Neural cell (in vitro differentiated cells): ENCODE data around the gene RNASE13. TPM values are rescaled to one million over a fixed set of nuclear protein-coding genes. Genes with fewer than 3 reads are reported as not detected.

Source experiments
- H2AFZ ChIP-seq: fragments of 200-600, 300-800 bp; sonication (generic), shearing (Covaris generic); 2 replicates; pipeline ENCODE4 v1.6.0; 2014; ENCODE audit warnings: low read depth, mild to moderate bottlenecking, antibody characterized with exemption, low read length, moderate library complexity
- H3F3A ChIP-seq: fragments of 200-600 bp; shearing (Covaris generic); 2 replicates; pipeline ENCODE4 v1.6.1; 2016; ENCODE audit warnings: mild to moderate bottlenecking, moderate library complexity, mixed read lengths, antibody characterized with exemption, low read length; ENCODE audit not compliant: insufficient read depth, poor library complexity, severe bottlenecking
- H3K27ac ChIP-seq: fragments of 200-600, 300-800 bp; sonication (generic), shearing (Covaris generic); 2 replicates; pipeline ENCODE4 v1.5.1; 2014; ENCODE audit warnings: mild to moderate bottlenecking, low read length, moderate library complexity
- H3K27me3 ChIP-seq: fragments of 300-800, 200-600 bp; sonication (generic), shearing (Covaris generic); 2 replicates; pipeline ENCODE4 v1.6.0; 2014; ENCODE audit warnings: mild to moderate bottlenecking, low read depth, low read length, moderate library complexity; ENCODE audit not compliant: insufficient read depth
- H3K36me3 ChIP-seq: fragments of 300-800, 200-600 bp; sonication (generic), shearing (Covaris generic); 2 replicates; pipeline ENCODE4 v1.5.1; 2014; ENCODE audit warnings: mild to moderate bottlenecking, antibody characterized with exemption, low read length, moderate library complexity; ENCODE audit not compliant: insufficient read depth
- H3K4me2 ChIP-seq: fragments of 300-800, 200-600 bp; sonication (generic), shearing (Covaris generic); 2 replicates; pipeline ENCODE4 v1.6.0; 2014; ENCODE audit warnings: mild to moderate bottlenecking, low read length
- H3K4me3 ChIP-seq: fragments of 300-800, 200-600 bp; sonication (generic), shearing (Covaris generic); 2 replicates; pipeline ENCODE4 v1.5.1; 2014; ENCODE audit warnings: mild to moderate bottlenecking, low read length, moderate library complexity
- H3K79me2 ChIP-seq: fragments of 200-600 bp; shearing (Covaris generic); replicated peaks from 2 replicates; pipeline ENCODE4 v1.6.0; 2014; ENCODE audit warnings: mild to moderate bottlenecking, low read length, moderate library complexity; ENCODE audit not compliant: insufficient read depth
- H3K9ac ChIP-seq: fragments of 300-800, 200-600 bp; sonication (generic), shearing (Covaris generic); 2 replicates; pipeline ENCODE4 v1.6.1; 2016; ENCODE audit warnings: mild to moderate bottlenecking, low read length, mixed read lengths
- H3K9me2 ChIP-seq: fragments of 200-600 bp; shearing (Covaris generic); 2 replicates; pipeline ENCODE4 v1.6.1; 2016; ENCODE audit warnings: mild to moderate bottlenecking, low read length, mixed read lengths; ENCODE audit not compliant: insufficient read depth
- H3K9me3 ChIP-seq: fragments of 200-600, 300-800 bp; sonication (generic), shearing (Covaris generic); 2 replicates; pipeline ENCODE4 v1.6.1; 2016; ENCODE audit warnings: mild to moderate bottlenecking, mixed run types, low read length, moderate library complexity, mixed read lengths
- H4K20me1 ChIP-seq: fragments of 200-600 bp; shearing (Covaris generic); 2 replicates; pipeline ENCODE4 v1.6.1; 2016; ENCODE audit warnings: mild to moderate bottlenecking, mixed run types; ENCODE audit not compliant: insufficient read depth
- EP300 ChIP-seq: fragments of 450-650 bp; conservative IDR thresholded peaks from 2 replicates; pipeline ENCODE4 v1.6.1; 2014; ENCODE audit warnings: antibody characterized with exemption, mild to moderate bottlenecking, moderate library complexity; ENCODE audit not compliant: poor library complexity, severe bottlenecking
- EZH2 ChIP-seq: fragments of 200-600, 300-800 bp; shearing (Covaris generic), sonication (generic); IDR thresholded peaks from 2 replicates; pipeline ENCODE4 v1.6.1; 2014; ENCODE audit warnings: antibody characterized with exemption, low read length, borderline replicate concordance, mild to moderate bottlenecking; ENCODE audit not compliant: insufficient read depth, poor library complexity, severe bottlenecking
- MXI1 ChIP-seq: fragments of 450-650 bp; conservative IDR thresholded peaks from 2 replicates; pipeline ENCODE4 v1.6.1; 2014; ENCODE audit warnings: antibody characterized with exemption, mild to moderate bottlenecking; ENCODE audit not compliant: poor library complexity, severe bottlenecking
- POLR2AphosphoS5 ChIP-seq: IDR thresholded peaks from 2 replicates; pipeline ENCODE4 v1.6.1; 2012
- RAD21 ChIP-seq: fragments of 450-650 bp; conservative IDR thresholded peaks from 2 replicates; pipeline ENCODE4 v1.6.1; 2014; ENCODE audit warnings: antibody characterized with exemption, mild to moderate bottlenecking, moderate library complexity
- SMC3 ChIP-seq: fragments of 450-650 bp; conservative IDR thresholded peaks from 2 replicates; pipeline ENCODE4 v1.6.1; 2014; ENCODE audit warnings: antibody characterized with exemption, mild to moderate bottlenecking, moderate library complexity; ENCODE audit not compliant: poor library complexity
- TAF1 ChIP-seq: IDR thresholded peaks from 2 replicates; pipeline ENCODE4 v1.6.1; 2012; ENCODE audit warnings: low read depth
- polyA plus RNA-seq: library from polyadenylated mRNA; depleted of rRNA; stranded (reverse); fragments of >200 nt; gene quantifications from 2 replicates; pipeline ENCODE4 v1.2.3, GENCODE V29; 2014
- TF ChIP-seq, protein P1 (sequence below): fragments of 450-650 bp; IDR thresholded peaks from 2 replicates; pipeline ENCODE4 v1.5.1; 2014; ENCODE audit warnings: antibody characterized with exemption, mild to moderate bottlenecking, moderate library complexity; ENCODE audit not compliant: poor library complexity, severe bottlenecking
- TF ChIP-seq, protein P2 (sequence below): IDR thresholded peaks from 2 replicates; pipeline ENCODE4 v1.6.1; 2012; ENCODE audit warnings: borderline replicate concordance

RNASE13 gene
- polyA plus RNA-seq, 1 donor from 2014 or later, result not detected

DNA sequence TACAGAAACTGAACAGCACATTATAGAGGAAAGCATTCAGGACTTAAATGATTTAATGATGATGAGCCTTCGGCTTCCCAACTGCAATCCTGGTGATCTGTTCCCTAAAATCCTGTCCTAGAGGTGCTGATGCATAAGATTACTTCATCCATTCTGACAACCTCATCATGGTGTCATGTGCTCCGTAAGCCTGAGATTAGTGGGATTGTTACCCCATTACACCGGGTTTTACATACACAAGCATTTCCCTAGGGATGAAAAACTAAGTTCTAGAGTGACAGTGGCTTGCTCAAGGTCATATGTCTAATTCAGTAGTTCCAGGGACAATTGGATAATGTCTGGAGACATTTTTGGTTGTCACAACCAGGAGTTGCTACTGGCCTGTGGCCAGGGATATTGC lies 2.5 kb upstream of the RNASE13 start:
- no peaks in the 10 kb centered on the region for H3K79me2 ChIP-seq
- no peak overlapping the region for H3K9ac ChIP-seq
- H2AFZ ChIP-seq, result no peak overlapping the region
- H3K36me3 ChIP-seq, result no peaks in the 10 kb centered on the region
- H3K27ac ChIP-seq, result no peak overlapping the region
- no peak overlapping the region for H3K4me2 ChIP-seq
- H3K4me3 ChIP-seq, result no peak overlapping the region
- TF ChIP-seq, protein P1, sequence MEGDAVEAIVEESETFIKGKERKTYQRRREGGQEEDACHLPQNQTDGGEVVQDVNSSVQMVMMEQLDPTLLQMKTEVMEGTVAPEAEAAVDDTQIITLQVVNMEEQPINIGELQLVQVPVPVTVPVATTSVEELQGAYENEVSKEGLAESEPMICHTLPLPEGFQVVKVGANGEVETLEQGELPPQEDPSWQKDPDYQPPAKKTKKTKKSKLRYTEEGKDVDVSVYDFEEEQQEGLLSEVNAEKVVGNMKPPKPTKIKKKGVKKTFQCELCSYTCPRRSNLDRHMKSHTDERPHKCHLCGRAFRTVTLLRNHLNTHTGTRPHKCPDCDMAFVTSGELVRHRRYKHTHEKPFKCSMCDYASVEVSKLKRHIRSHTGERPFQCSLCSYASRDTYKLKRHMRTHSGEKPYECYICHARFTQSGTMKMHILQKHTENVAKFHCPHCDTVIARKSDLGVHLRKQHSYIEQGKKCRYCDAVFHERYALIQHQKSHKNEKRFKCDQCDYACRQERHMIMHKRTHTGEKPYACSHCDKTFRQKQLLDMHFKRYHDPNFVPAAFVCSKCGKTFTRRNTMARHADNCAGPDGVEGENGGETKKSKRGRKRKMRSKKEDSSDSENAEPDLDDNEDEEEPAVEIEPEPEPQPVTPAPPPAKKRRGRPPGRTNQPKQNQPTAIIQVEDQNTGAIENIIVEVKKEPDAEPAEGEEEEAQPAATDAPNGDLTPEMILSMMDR, result no peak
- TF ChIP-seq, protein P2, sequence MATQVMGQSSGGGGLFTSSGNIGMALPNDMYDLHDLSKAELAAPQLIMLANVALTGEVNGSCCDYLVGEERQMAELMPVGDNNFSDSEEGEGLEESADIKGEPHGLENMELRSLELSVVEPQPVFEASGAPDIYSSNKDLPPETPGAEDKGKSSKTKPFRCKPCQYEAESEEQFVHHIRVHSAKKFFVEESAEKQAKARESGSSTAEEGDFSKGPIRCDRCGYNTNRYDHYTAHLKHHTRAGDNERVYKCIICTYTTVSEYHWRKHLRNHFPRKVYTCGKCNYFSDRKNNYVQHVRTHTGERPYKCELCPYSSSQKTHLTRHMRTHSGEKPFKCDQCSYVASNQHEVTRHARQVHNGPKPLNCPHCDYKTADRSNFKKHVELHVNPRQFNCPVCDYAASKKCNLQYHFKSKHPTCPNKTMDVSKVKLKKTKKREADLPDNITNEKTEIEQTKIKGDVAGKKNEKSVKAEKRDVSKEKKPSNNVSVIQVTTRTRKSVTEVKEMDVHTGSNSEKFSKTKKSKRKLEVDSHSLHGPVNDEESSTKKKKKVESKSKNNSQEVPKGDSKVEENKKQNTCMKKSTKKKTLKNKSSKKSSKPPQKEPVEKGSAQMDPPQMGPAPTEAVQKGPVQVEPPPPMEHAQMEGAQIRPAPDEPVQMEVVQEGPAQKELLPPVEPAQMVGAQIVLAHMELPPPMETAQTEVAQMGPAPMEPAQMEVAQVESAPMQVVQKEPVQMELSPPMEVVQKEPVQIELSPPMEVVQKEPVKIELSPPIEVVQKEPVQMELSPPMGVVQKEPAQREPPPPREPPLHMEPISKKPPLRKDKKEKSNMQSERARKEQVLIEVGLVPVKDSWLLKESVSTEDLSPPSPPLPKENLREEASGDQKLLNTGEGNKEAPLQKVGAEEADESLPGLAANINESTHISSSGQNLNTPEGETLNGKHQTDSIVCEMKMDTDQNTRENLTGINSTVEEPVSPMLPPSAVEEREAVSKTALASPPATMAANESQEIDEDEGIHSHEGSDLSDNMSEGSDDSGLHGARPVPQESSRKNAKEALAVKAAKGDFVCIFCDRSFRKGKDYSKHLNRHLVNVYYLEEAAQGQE, result no peak
- no peak for TF ChIP-seq SMC3
- TF ChIP-seq EZH2, result no peak
- no peak for TF ChIP-seq POLR2AphosphoS5
- no peak for TF ChIP-seq TAF1
- no peak for TF ChIP-seq MXI1
- no peak for TF ChIP-seq EP300
- TF ChIP-seq RAD21, result no peak
- no peaks in the 10 kb centered on the region for H3K27me3 ChIP-seq
- H4K20me1 ChIP-seq, result no peaks in the 10 kb centered on the region
- H3K9me3 ChIP-seq, result no peaks in the 10 kb centered on the region
- no peaks in the 10 kb centered on the region for H3K9me2 ChIP-seq
- no peaks in the 10 kb centered on the region for H3F3A ChIP-seq

DNA sequence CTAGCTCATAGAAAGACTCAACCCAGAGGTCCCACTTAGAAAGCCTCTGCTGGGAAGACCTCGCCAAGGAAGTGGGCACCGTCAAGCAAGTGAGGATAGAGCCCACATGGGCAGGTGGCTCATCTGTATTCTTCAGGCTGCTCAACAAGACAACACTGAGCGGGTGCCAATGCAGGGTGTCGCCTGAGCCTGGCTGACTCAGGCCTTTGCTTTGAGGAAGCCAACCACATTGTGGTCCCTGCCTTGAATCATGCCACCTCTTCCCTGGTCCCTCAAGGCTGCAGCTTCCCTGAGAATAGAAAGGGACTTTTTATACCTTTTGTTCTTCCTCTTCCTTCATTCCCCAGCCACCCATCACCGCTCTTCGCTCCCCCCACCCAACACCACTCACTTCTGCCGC lies 2.1 kb upstream of the RNASE13 start:
- H3K79me2 ChIP-seq, result no peaks in the 10 kb centered on the region
- no peak overlapping the region for H3K9ac ChIP-seq
- no peaks in the 10 kb centered on the region for H3F3A ChIP-seq
- no peaks in the 10 kb centered on the region for H3K36me3 ChIP-seq
- no peaks in the 10 kb centered on the region for H4K20me1 ChIP-seq
- no peak overlapping the region for H2AFZ ChIP-seq
- H3K27ac ChIP-seq, result no peak overlapping the region
- no peaks in the 10 kb centered on the region for H3K9me3 ChIP-seq
- no peaks in the 10 kb centered on the region for H3K27me3 ChIP-seq
- H3K4me3 ChIP-seq, result no peak overlapping the region
- H3K4me2 ChIP-seq, result no peak overlapping the region
- no peaks in the 10 kb centered on the region for H3K9me2 ChIP-seq
- no peak for TF ChIP-seq EZH2
- TF ChIP-seq, protein P2, result no peak
- no peak for TF ChIP-seq EP300
- TF ChIP-seq MXI1, result no peak
- no peak for TF ChIP-seq POLR2AphosphoS5
- no peak for TF ChIP-seq SMC3
- TF ChIP-seq, protein P1, result no peak
- TF ChIP-seq RAD21, result no peak
- no peak for TF ChIP-seq TAF1
